Measurements from ENCODE around the gene ZKSCAN5.

Gene ZKSCAN5

DNA sequence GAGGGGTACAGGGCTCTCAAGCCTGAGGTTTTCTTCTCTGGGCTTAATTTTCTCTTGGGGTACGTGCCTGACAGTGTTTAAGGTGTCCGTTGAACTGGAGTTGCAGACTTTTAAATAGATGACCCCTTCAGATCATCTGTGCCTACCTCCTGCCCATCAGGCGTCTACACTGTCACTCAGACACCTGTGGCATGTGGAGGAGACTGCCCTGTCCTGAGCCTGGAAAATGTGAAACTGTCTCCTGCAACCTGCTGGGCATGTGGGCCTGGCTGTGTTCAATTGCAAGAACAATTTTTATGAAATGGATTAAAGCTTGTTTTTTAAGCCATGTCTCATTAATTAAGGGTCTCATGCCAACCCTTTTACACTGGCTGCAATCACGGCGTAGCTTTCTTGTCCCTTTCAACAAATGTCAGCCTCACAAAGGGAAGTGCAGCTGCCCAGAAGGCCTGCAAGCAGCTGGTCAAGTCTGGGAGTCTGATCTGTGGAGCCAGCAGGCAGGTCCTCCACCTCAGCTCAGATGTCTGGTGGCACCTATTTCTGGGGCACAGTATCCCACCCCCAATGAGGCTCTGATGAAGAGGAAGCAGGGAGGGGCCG is 47.3 kb upstream of the ZKSCAN5 start:
- Histone ChIP-seq H3K4me1 (ENCODE audit: insufficient read depth, low read length, severe bottlenecking) (peaks cover 6% of the 10 kb centered on the region), H3K4me3 (ENCODE audit: low read depth, low read length, poor library complexity, severe bottlenecking) (no peak overlapping the region), H3K79me2 (ENCODE audit: insufficient read depth, low read length) (peaks cover 26% of the 10 kb centered on the region), H3K9me3 (ENCODE audit: low read length) (no peaks in the 10 kb centered on the region), H3K27me3 (ENCODE audit: insufficient read depth, low read length) (no peaks in the 10 kb centered on the region), H3K36me3 (ENCODE audit: insufficient read depth, low read length) (peaks cover 98% of the 10 kb centered on the region), H4K20me1 (ENCODE audit: insufficient read depth, low read length) (no peaks in the 10 kb centered on the region), H3K27ac (ENCODE audit: low read depth, low read length, poor library complexity, severe bottlenecking) (no peak overlapping the region), H3K4me2 (ENCODE audit: low read length) (no peak overlapping the region), H2AFZ (ENCODE audit: low read length) (no peak overlapping the region), H3K9ac (ENCODE audit: low read length) (no peak overlapping the region), H3F3A (ENCODE audit: insufficient read depth, low read length) (no peaks in the 10 kb centered on the region; the same call in 1 of the 2 replicates), H3K9me2 (ENCODE audit: low read depth, low read length) (no peaks in the 10 kb centered on the region)
- TF ChIP-seq, protein P1, sequence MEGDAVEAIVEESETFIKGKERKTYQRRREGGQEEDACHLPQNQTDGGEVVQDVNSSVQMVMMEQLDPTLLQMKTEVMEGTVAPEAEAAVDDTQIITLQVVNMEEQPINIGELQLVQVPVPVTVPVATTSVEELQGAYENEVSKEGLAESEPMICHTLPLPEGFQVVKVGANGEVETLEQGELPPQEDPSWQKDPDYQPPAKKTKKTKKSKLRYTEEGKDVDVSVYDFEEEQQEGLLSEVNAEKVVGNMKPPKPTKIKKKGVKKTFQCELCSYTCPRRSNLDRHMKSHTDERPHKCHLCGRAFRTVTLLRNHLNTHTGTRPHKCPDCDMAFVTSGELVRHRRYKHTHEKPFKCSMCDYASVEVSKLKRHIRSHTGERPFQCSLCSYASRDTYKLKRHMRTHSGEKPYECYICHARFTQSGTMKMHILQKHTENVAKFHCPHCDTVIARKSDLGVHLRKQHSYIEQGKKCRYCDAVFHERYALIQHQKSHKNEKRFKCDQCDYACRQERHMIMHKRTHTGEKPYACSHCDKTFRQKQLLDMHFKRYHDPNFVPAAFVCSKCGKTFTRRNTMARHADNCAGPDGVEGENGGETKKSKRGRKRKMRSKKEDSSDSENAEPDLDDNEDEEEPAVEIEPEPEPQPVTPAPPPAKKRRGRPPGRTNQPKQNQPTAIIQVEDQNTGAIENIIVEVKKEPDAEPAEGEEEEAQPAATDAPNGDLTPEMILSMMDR (IDR thresholded peaks at IDR 0.05; ENCODE audit: low read length): no peak
- no peak for TF ChIP-seq EZH2 (IDR thresholded peaks at IDR 0.05; ENCODE audit: borderline replicate concordance, low read length)

DNA sequence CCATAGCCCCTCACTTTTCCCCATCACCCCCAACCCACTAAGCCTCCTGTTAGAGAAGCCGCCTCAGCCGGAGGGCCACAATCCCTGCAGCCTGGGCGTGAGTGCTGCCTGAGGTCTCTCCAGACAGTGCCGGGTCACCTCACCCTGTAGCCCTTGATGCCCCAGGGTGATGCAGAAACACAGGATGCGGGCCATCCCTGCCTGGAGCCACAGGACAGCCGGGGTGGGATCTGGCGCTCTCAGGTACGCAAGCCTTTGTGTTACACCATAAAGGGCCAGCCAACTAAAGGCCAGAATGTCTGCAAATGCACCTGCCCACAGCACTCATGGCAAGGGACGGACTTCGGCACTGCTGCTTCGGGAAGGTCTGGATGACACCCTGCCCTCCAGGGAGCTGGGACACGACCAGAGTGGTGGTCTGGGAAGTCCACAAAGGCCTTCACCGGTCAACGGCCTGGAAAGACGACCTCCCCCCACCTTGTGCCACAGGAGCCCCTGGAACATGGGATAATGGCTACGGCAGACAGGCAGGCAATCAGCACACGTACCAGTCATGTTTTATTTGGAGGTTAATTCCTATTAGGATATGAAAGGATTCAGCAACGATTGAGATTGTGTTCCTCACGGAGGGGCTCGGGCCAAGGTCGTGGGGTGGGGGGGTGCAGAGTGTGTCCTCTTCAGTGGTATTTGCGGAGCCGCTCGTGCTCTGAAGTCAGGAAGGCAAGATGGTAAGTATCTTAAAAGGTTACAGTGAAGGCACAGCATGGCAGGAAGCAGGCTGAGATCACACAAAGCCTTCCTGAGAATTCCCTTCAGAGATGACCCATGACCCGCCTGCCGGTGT is 46.6 kb upstream of the ZKSCAN5 start:
- peaks cover 96% of the 10 kb centered on the region for H3K36me3 ChIP-seq (ENCODE audit: insufficient read depth, low read length)
- H3K9ac ChIP-seq (ENCODE audit: low read length): no peak overlapping the region
- TF ChIP-seq, protein P1 (IDR thresholded peaks at IDR 0.05; ENCODE audit: low read length): no peak
- TF ChIP-seq EZH2 (IDR thresholded peaks at IDR 0.05; ENCODE audit: borderline replicate concordance, low read length): no peak
- no peak overlapping the region for H3K4me3 ChIP-seq (ENCODE audit: low read depth, low read length, poor library complexity, severe bottlenecking)
- H3F3A ChIP-seq (ENCODE audit: insufficient read depth, low read length): no peaks in the 10 kb centered on the region; the same call in 1 of the 2 replicates
- H3K27me3 ChIP-seq (ENCODE audit: insufficient read depth, low read length): no peaks in the 10 kb centered on the region
- no peaks in the 10 kb centered on the region for H3K9me2 ChIP-seq (ENCODE audit: low read depth, low read length)
- H3K4me2 ChIP-seq (ENCODE audit: low read length): no peak overlapping the region
- H3K4me1 ChIP-seq (ENCODE audit: insufficient read depth, low read length, severe bottlenecking): peaks cover 6% of the 10 kb centered on the region
- no peaks in the 10 kb centered on the region for H3K9me3 ChIP-seq (ENCODE audit: low read length)
- H2AFZ ChIP-seq (ENCODE audit: low read length): no peak overlapping the region
- H3K27ac ChIP-seq (ENCODE audit: low read depth, low read length, poor library complexity, severe bottlenecking): no peak overlapping the region
- H3K79me2 ChIP-seq (ENCODE audit: insufficient read depth, low read length): peaks cover 32% of the 10 kb centered on the region
- no peaks in the 10 kb centered on the region for H4K20me1 ChIP-seq (ENCODE audit: insufficient read depth, low read length)

DNA sequence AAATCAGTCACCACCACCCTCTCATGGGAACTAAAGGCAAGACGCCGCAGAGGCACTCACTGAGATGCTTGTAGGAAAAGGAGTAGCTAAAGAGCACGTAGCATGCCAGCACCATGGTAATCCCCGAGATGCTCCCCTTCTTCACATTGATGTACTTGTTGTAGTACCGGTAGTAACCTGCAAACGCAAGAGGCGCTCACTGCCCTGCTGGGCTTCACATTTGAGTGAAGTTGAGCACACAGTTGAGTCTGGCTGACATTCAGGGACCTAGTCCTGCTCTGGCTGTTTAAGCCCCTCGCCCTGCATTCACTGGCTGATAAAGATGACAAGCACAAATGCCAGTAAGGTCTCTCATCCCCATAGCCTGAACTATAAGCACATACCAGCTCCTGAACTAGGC is 45.4 kb upstream of the ZKSCAN5 start:
- Histone ChIP-seq H3K9me3 (ENCODE audit: low read length) (no peaks in the 10 kb centered on the region), H3K4me2 (ENCODE audit: low read length) (no peak overlapping the region), H3K9ac (ENCODE audit: low read length) (no peak overlapping the region), H3K27ac (ENCODE audit: low read depth, low read length, poor library complexity, severe bottlenecking) (no peak overlapping the region), H2AFZ (ENCODE audit: low read length) (no peak overlapping the region), H3K27me3 (ENCODE audit: insufficient read depth, low read length) (no peaks in the 10 kb centered on the region), H3K36me3 (ENCODE audit: insufficient read depth, low read length) (peaks cover 97% of the 10 kb centered on the region), H3F3A (ENCODE audit: insufficient read depth, low read length) (no peaks in the 10 kb centered on the region; the same call in 1 of the 2 replicates), H3K9me2 (ENCODE audit: low read depth, low read length) (no peaks in the 10 kb centered on the region), H4K20me1 (ENCODE audit: insufficient read depth, low read length) (no peaks in the 10 kb centered on the region), H3K4me3 (ENCODE audit: low read depth, low read length, poor library complexity, severe bottlenecking) (no peak overlapping the region), H3K4me1 (ENCODE audit: insufficient read depth, low read length, severe bottlenecking) (peaks cover 6% of the 10 kb centered on the region), H3K79me2 (ENCODE audit: insufficient read depth, low read length) (peaks cover 44% of the 10 kb centered on the region)
- TF ChIP-seq EZH2 (IDR thresholded peaks at IDR 0.05; ENCODE audit: borderline replicate concordance, low read length): no peak
- TF ChIP-seq, protein P1 (IDR thresholded peaks at IDR 0.05; ENCODE audit: low read length): peak; percentile 68
